Measurements from ENCODE around the gene NLGN2. TPM values are rescaled to one million over a fixed set of nuclear protein-coding genes. Genes with fewer than 3 reads are reported as not detected.

Gene NLGN2
- total and polyA plus RNA-seq, 2 donors (not counting 1 experiment from before 2014, with no cell fraction given), result 0.52 to 3.4 TPM

GRCh38 chr17:7418472-7419152, 11.0 kb downstream of the NLGN2 start:
- Histone ChIP-seq H3K9me3 (ENCODE audit: control extremely low read depth in 1 of 3, control insufficient read depth in 2 of 3, insufficient read depth in 1 of 3, low read length in 2 of 3) (no peaks in the 10 kb centered on the region), H3K36me3 (replicated peaks in 1 of 2; ENCODE audit: control extremely low read depth in 1 of 2, control insufficient read depth in 1 of 2, extremely low read depth in 1 of 2, insufficient read depth in 2 of 2, low read length in 1 of 2) (no peaks in the 10 kb centered on the region), H3K4me2 (replicated peaks; ENCODE audit: low read depth, low read length, poor library complexity, severe bottlenecking) (no peak overlapping the region), H2AFZ (ENCODE audit: insufficient read depth, low read depth, low read length, poor library complexity, severe bottlenecking) (no peak overlapping the region), H4K20me1 (ENCODE audit: control insufficient read depth, insufficient read depth, low read length, poor library complexity, severe bottlenecking) (no peaks in the 10 kb centered on the region), H3K9ac (ENCODE audit: low read length) (no peak overlapping the region), H3K79me2 (ENCODE audit: control insufficient read depth, insufficient read depth, low read length) (no peaks in the 10 kb centered on the region), H3K27ac (ENCODE audit: low read length in 2 of 2) (no peak overlapping the region), H3K4me1 (ENCODE audit: control insufficient read depth in 2 of 2, insufficient read depth in 2 of 2, low read length in 2 of 2) (no peaks in the 10 kb centered on the region), H3K27me3 (replicated peaks in 1 of 4; ENCODE audit: control extremely low read depth in 1 of 4, control insufficient read depth in 3 of 4, insufficient read depth in 4 of 4, low read length in 3 of 4) (no peaks in the 10 kb centered on the region), H3K4me3 (ENCODE audit: control extremely low read depth in 1 of 5, extremely low read depth in 1 of 5, insufficient read depth in 1 of 5, low read depth in 2 of 5, low read length in 4 of 5) (no peak overlapping the region)
- ChIA-PET CTCF (interaction anchor here (1.5 kb wide), 1 partner anchor 18 kb away, joined by 3 read pairs; no protein-coding TSS in a partner anchor), POLR2A (no interaction called here)
- no peak for TF ChIP-seq EZH2 (IDR thresholded peaks at IDR 0.05; ENCODE audit: borderline replicate concordance, insufficient read depth, low read depth, low read length, poor library complexity, severe bottlenecking)
- TF ChIP-seq, protein P1, sequence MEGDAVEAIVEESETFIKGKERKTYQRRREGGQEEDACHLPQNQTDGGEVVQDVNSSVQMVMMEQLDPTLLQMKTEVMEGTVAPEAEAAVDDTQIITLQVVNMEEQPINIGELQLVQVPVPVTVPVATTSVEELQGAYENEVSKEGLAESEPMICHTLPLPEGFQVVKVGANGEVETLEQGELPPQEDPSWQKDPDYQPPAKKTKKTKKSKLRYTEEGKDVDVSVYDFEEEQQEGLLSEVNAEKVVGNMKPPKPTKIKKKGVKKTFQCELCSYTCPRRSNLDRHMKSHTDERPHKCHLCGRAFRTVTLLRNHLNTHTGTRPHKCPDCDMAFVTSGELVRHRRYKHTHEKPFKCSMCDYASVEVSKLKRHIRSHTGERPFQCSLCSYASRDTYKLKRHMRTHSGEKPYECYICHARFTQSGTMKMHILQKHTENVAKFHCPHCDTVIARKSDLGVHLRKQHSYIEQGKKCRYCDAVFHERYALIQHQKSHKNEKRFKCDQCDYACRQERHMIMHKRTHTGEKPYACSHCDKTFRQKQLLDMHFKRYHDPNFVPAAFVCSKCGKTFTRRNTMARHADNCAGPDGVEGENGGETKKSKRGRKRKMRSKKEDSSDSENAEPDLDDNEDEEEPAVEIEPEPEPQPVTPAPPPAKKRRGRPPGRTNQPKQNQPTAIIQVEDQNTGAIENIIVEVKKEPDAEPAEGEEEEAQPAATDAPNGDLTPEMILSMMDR (IDR thresholded peaks at IDR 0.05), result no peak
- Mint-ChIP-seq H3K27me3 (peaks cover 8% of the 10 kb centered on the region), H3K9me3 (ENCODE audit: insufficient read depth) (no peaks in the 10 kb centered on the region), H3K4me3 (no peak overlapping the region), H3K4me1 (no peaks in the 10 kb centered on the region), H3K27ac (no peak overlapping the region)
- DNase-seq, result no peak
- intact Hi-C loops (cut with micrococcal nuclease), result no loop called here
- ATAC-seq (ENCODE audit: low read depth), result no peak
- 82% methylated on average over 12 of the region's 18 CpGs for WGBS (ENCODE audit: insufficient coverage)

GRCh38 chr17:7419819-7420610, 12.4 kb downstream of the NLGN2 start, which contains the start of gene SPEM1:
Gene SPEM1, plus strand, starts transcription at chr17:7420324. Its CDS starts 61 bp downstream, at chr17:7420385.
- CTCF ChIA-PET, result interaction anchor here (1.5 kb wide), 1 partner anchor 17 kb away, joined by 3 read pairs; no protein-coding TSS in a partner anchor
- H3K9me3 Mint-ChIP-seq (ENCODE audit: insufficient read depth), result no peaks in the 10 kb centered on the region
- 90% methylated on average over 12 of the region's 17 CpGs for WGBS (ENCODE audit: insufficient coverage)

More at GRCh38 chr17:7419819-7420610, 12.4 kb downstream of the NLGN2 start, which contains the start of gene SPEM1:
- Histone ChIP-seq H3K36me3 (replicated peaks in 1 of 2; ENCODE audit: control extremely low read depth in 1 of 2, control insufficient read depth in 1 of 2, extremely low read depth in 1 of 2, insufficient read depth in 2 of 2, low read length in 1 of 2) (no peaks in the 10 kb centered on the region), H3K4me3 (ENCODE audit: control extremely low read depth in 1 of 5, extremely low read depth in 1 of 5, insufficient read depth in 1 of 5, low read depth in 2 of 5, low read length in 4 of 5) (no peak within 1 kb of the TSS), H3K79me2 (ENCODE audit: control insufficient read depth, insufficient read depth, low read length) (no peaks in the 10 kb centered on the region), H3K4me1 (ENCODE audit: control insufficient read depth in 2 of 2, insufficient read depth in 2 of 2, low read length in 2 of 2) (no peaks in the 10 kb centered on the region), H3K9me3 (ENCODE audit: control extremely low read depth in 1 of 3, control insufficient read depth in 2 of 3, insufficient read depth in 1 of 3, low read length in 2 of 3) (no peaks in the 10 kb centered on the region), H3K4me2 (replicated peaks; ENCODE audit: low read depth, low read length, poor library complexity, severe bottlenecking) (no peak within 1 kb of the TSS), H3K27me3 (replicated peaks in 1 of 4; ENCODE audit: control extremely low read depth in 1 of 4, control insufficient read depth in 3 of 4, insufficient read depth in 4 of 4, low read length in 3 of 4) (peaks cover 0 to under 1% (median 0%) of the 10 kb centered on the region in 4 experiments), H3K9ac (ENCODE audit: low read length) (no peak within 1 kb of the TSS), H3K27ac (ENCODE audit: low read length in 2 of 2) (no peak within 1 kb of the TSS), H2AFZ (ENCODE audit: insufficient read depth, low read depth, low read length, poor library complexity, severe bottlenecking) (no peak within 1 kb of the TSS), H4K20me1 (ENCODE audit: control insufficient read depth, insufficient read depth, low read length, poor library complexity, severe bottlenecking) (no peaks in the 10 kb centered on the region)
- Mint-ChIP-seq H3K4me3 (no peak within 1 kb of the TSS), H3K4me1 (no peaks in the 10 kb centered on the region), H3K27ac (no peak within 1 kb of the TSS), H3K27me3 (peaks cover 8% of the 10 kb centered on the region)
- TF ChIP-seq, protein P1 (IDR thresholded peaks at IDR 0.05), result no peak
- no peak for TF ChIP-seq EZH2 (IDR thresholded peaks at IDR 0.05; ENCODE audit: borderline replicate concordance, insufficient read depth, low read depth, low read length, poor library complexity, severe bottlenecking)
- POLR2A ChIA-PET, result no interaction called here
- DNase-seq, result no peak
- intact Hi-C loops (cut with micrococcal nuclease), result no loop called here
- no peak for ATAC-seq (ENCODE audit: low read depth)
